Measurements from ENCODE around the gene UBA6.
"Not testable (repeated sequence)": the region's sequence is repeated elsewhere in the genome, so short reads cannot be mapped to it uniquely, and the experiment has no call there.

Gene UBA6

DNA sequence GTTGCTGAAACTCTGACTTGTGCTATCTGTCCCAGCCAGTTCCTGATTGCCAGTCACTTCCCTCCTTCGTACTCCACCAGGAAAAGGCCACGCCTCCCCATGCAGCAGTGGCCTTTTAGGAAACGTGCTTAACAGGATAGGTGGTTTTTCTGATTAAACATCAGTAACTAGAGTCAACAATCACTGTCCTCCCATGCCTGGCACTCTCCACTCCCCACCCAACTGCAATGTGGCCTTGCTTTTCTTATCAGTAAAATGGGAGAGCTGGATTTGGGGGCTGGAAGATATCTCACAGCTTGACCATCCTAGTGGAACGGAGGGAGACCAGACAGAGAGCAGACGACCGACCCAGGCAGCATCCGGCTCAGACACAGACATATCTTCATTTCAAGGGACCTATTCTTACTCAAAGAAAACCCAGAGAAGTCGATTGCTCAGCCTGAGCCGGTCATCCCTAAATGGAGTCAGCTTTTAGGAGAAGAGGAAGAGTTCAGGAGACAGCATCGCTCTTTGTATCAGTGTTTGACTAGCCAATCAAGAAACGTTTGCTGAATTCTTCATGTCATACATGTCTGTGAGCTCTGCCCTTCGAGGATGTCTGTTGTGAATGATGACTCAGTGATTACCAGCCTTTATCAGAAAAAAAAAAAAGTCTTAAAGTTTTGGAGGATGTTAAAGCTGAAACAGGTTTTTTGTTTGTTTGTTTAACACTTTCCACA lies 12.7 kb upstream of the UBA6 start:
- peak overlapping the region; percentile 69 for H3K27ac ChIP-seq
- TF ChIP-seq CTCF (IDR thresholded peaks at IDR 0.05) (no peak), ZFX (IDR thresholded peaks at IDR 0.05; ENCODE audit: borderline replicate concordance) (no peak)

GRCh38 chr4:67712650-67713528 lies 11.9 kb upstream of the UBA6 start:
- TF ChIP-seq ZFX (IDR thresholded peaks at IDR 0.05; ENCODE audit: borderline replicate concordance): no peak
- no peak for TF ChIP-seq CTCF (IDR thresholded peaks at IDR 0.05)

GRCh38 chr4:67712000-67712625 lies 11.2 kb upstream of the UBA6 start:
- peak overlapping the region; percentile 69 for H3K27ac ChIP-seq
- TF ChIP-seq ZFX (IDR thresholded peaks at IDR 0.05; ENCODE audit: borderline replicate concordance): no peak
- no peak for TF ChIP-seq CTCF (IDR thresholded peaks at IDR 0.05)

More at GRCh38 chr4:67712650-67713528, 11.9 kb upstream of the UBA6 start:
- H3K27ac ChIP-seq: peak overlapping the region; percentile 69

- not testable (repeated sequence) for H3K27ac ChIP-seq
These were observed 5.7 kb upstream of the UBA6 start for GRCh38 chr4:67706682-67707081.

DNA sequence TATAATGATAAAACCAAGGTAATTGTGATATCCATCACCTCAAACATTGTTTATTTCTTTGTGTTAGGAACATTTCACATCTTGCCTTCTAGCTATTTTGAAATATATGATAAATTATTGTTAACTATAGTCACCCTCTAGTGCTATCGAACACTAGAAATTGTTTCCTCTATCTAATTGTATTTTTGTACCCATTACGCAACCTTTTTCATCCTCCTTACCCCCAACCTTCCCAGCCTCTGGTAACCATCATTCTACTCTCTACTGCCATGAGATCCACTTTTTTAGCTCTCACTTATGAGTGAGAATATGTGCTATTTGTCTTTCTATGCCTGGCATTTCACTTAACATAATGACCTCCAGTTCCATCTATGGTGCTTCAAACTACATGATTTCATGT lies 3.9 kb upstream of the UBA6 start:
- no peak for TF ChIP-seq ZFX (IDR thresholded peaks at IDR 0.05; ENCODE audit: borderline replicate concordance)
- TF ChIP-seq CTCF (IDR thresholded peaks at IDR 0.05): no peak
- no peak overlapping the region for H3K27ac ChIP-seq

- peak overlapping the region; percentile 77; the same call in 1 of the 2 replicates for H3K27ac ChIP-seq
- TF ChIP-seq CTCF (IDR thresholded peaks at IDR 0.05) (no peak), ZFX (IDR thresholded peaks at IDR 0.05; ENCODE audit: borderline replicate concordance) (no peak)
These were observed 1.2 kb upstream of the UBA6 start for GRCh38 chr4:67702166-67702565.

- TF ChIP-seq ZFX (IDR thresholded peaks at IDR 0.05; ENCODE audit: borderline replicate concordance): no peak
- no peak for TF ChIP-seq CTCF (IDR thresholded peaks at IDR 0.05)
- peak overlapping the region; percentile 77 for H3K27ac ChIP-seq
These were observed 529 bp upstream of the UBA6 start for GRCh38 chr4:67701517-67701850.
